GM23248 (cell line): ENCODE data around the gene EXOSC3. TPM values are rescaled to one million over a fixed set of nuclear protein-coding genes. Genes with fewer than 3 reads are reported as not detected.
"Not testable (repeated sequence)": the region's sequence is repeated elsewhere in the genome, so short reads cannot be mapped to it uniquely, and the experiment has no call there.

Source experiments
- DNase-seq: peaks from one replicate; pipeline ENCODE4 v3.0.0-alpha.2; 2015
- H2AFZ ChIP-seq: fragments of 200-600 bp; sonication (generic); 2 replicates; pipeline ENCODE4 v1.6.1; 2016; ENCODE audit warnings: antibody characterized with exemption
- H3F3A ChIP-seq: fragments of 200-600 bp; sonication (generic); 2 replicates; pipeline ENCODE4 v1.6.1; 2016; ENCODE audit warnings: mild to moderate bottlenecking, antibody characterized with exemption, mixed run types; ENCODE audit not compliant: insufficient read depth
- H3K27ac ChIP-seq: fragments of 200-600 bp; sonication (generic); 2 replicates; pipeline ENCODE4 v1.5.1; 2016; ENCODE audit warnings: mild to moderate bottlenecking
- H3K27me3 ChIP-seq: fragments of 200-600 bp; sonication (generic); replicated peaks from 2 replicates; pipeline ENCODE4 v1.6.1; 2016; ENCODE audit warnings: mild to moderate bottlenecking; ENCODE audit not compliant: insufficient read depth
- H3K36me3 ChIP-seq: fragments of 200-600 bp; sonication (generic); 2 replicates; pipeline ENCODE4 v1.6.1; 2016; ENCODE audit warnings: low read depth, mild to moderate bottlenecking
- H3K4me1 ChIP-seq: fragments of 200-600 bp; sonication (generic); 2 replicates; pipeline ENCODE4 v1.6.1; 2016; ENCODE audit warnings: mild to moderate bottlenecking; ENCODE audit not compliant: insufficient read depth
- H3K4me2 ChIP-seq: fragments of 200-600 bp; sonication (generic); one replicate; pipeline ENCODE4 v1.6.1; 2016; ENCODE audit warnings: mild to moderate bottlenecking; ENCODE audit not compliant: unreplicated experiment
- H3K4me3 ChIP-seq: fragments of 200-600 bp; sonication (generic); 2 replicates; pipeline ENCODE4 v1.5.1; 2016; ENCODE audit warnings: mild to moderate bottlenecking
- H3K79me2 ChIP-seq: fragments of 200-600 bp; sonication (generic); 2 replicates; pipeline ENCODE4 v1.6.1; 2016; ENCODE audit warnings: mild to moderate bottlenecking; ENCODE audit not compliant: insufficient read depth
- H3K9ac ChIP-seq: fragments of 200-600 bp; sonication (generic); 2 replicates; pipeline ENCODE4 v1.6.1; 2016; ENCODE audit warnings: mild to moderate bottlenecking
- H3K9me2 ChIP-seq: fragments of 200-600 bp; sonication (generic); 2 replicates; pipeline ENCODE4 v1.6.1; 2016; ENCODE audit warnings: mixed run types, mild to moderate bottlenecking, moderate library complexity; ENCODE audit not compliant: insufficient read depth
- H3K9me3 ChIP-seq: fragments of 200-600 bp; sonication (generic); one replicate; pipeline ENCODE4 v1.6.1; 2017; ENCODE audit warnings: low read depth
- H4K20me1 ChIP-seq: fragments of 200-600 bp; sonication (generic); 2 replicates; pipeline ENCODE4 v1.6.0; 2016; ENCODE audit not compliant: insufficient read depth
- EZH2 ChIP-seq: fragments of 200-600 bp; sonication (generic); IDR thresholded peaks from 2 replicates; pipeline ENCODE4 v1.6.1; 2018; ENCODE audit warnings: antibody characterized with exemption, mild to moderate bottlenecking; ENCODE audit not compliant: insufficient read depth, poor library complexity, severe bottlenecking
- EZH2phosphoT487 ChIP-seq: fragments of 200-600 bp; sonication (generic); IDR thresholded peaks from 2 replicates; pipeline ENCODE4 v1.6.1; 2018; ENCODE audit warnings: antibody characterized with exemption, moderate library complexity, mild to moderate bottlenecking, low read depth; ENCODE audit not compliant: insufficient read depth
- WGBS, 2 experiments: methylation state at CpG; one replicate each; pipeline ENCODE4 v1.1.6; 2015 to 2017; ENCODE audit warnings: low lambda C conversion rate in 2 of 2, low coverage in 1 of 2; ENCODE audit errors: missing lambda C conversion rate in 2 of 2; 5-methylcytosine and 5-hydroxymethylcytosine counted together
- in situ Hi-C: fragments of 300-500 bp; cut with MboI; formaldehyde crosslinking; loops from 2 replicates; pipeline ENCODE4 v1.15.0; 2020
- polyA plus RNA-seq: library from polyadenylated mRNA; unstranded; fragments of >200 nt; fragmentation: Nextera tagmentation; extraction: Ambion mirVana; gene quantifications from 2 replicates; pipeline ENCODE4 v1.2.1, GENCODE V29; 2016
- total RNA-seq: library from RNA; depleted of rRNA; stranded (reverse); fragments of >200 nt; shearing (Covaris generic); gene quantifications from 2 replicates; pipeline ENCODE4 v1.2.3, GENCODE V29; 2014; rRNA removed

EXOSC3 gene
- total RNA-seq, result 30.1 and 38.8 TPM in 2 replicates
- 59.0 and 61.5 TPM in 2 replicates for polyA plus RNA-seq

DNA sequence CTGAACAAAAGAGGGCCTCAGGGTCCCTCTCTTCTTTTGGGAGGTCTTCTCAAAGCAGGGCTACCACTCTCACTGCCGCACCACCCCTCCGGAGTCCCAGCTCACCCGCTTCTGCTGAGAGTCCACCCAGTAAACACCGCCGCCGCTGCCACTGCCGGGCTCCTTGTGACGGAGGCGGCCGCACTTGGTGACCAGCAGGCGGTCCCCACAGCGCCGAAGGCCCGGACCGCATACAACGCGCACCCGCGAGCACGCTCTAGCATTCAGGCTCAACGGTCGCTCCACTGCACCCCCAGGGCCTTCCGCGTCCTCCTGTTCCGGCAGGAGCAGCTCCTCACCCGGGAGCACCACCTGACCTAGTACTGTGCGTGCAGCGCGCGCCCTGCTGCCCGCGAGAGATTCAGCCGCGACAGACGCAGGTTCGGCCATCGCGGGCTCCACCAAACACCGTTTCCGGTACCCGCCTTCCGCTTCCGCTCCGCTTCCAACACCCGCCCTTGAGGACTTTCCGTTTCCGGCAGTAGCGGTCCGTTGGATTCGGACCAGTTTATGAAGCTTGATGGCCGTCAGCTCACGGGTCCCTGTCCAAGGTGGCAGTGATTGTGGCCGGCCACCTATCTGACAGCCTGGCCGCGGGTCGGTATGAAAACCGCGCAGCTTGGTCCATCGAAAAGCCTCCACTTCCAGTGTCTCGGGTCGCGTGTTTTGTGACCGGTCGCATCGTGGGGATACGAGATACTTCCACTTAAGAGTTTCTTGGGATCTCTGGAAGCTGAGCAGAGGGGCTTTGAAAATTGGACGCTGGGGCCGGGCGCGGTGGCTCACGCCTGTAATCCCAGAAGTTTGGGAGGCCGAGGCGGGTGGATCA, at the start of gene EXOSC3:
TSS of gene EXOSC3 (minus strand) at position 449 of the 868 bp plus-strand sequence. CDS start at position 429, 20 bp downstream.
- peaks cover 1% of the 10 kb centered on the region; the same call in 1 of the 2 replicates for H3F3A ChIP-seq
- peaks cover 59% of the 10 kb centered on the region for H3K79me2 ChIP-seq
- in situ Hi-C loops, result no loop called here
- 1 to 2% methylated on average over 65 to 73 of the region's 73 CpGs for WGBS, 2 experiments
- H3K27me3 ChIP-seq, result no peaks in the 10 kb centered on the region
- peak; percentile 99 for DNase-seq
- H3K9ac ChIP-seq, result peak within 1 kb of the TSS; percentile 94
- peak within 1 kb of the TSS; percentile 71 for H3K27ac ChIP-seq
- peaks cover 26% of the 10 kb centered on the region for H3K36me3 ChIP-seq
- no peaks in the 10 kb centered on the region for H4K20me1 ChIP-seq
- H3K9me2 ChIP-seq, result no peaks in the 10 kb centered on the region
- H3K4me2 ChIP-seq, result peak within 1 kb of the TSS; percentile 100
- no peak for TF ChIP-seq EZH2phosphoT487
- no peak for TF ChIP-seq EZH2
- peaks cover 11% of the 10 kb centered on the region for H3K4me1 ChIP-seq
- H3K9me3 ChIP-seq, result no peaks in the 10 kb centered on the region
- H2AFZ ChIP-seq, result peak within 1 kb of the TSS; percentile 99
- H3K4me3 ChIP-seq, result peak within 1 kb of the TSS; percentile 99

DNA sequence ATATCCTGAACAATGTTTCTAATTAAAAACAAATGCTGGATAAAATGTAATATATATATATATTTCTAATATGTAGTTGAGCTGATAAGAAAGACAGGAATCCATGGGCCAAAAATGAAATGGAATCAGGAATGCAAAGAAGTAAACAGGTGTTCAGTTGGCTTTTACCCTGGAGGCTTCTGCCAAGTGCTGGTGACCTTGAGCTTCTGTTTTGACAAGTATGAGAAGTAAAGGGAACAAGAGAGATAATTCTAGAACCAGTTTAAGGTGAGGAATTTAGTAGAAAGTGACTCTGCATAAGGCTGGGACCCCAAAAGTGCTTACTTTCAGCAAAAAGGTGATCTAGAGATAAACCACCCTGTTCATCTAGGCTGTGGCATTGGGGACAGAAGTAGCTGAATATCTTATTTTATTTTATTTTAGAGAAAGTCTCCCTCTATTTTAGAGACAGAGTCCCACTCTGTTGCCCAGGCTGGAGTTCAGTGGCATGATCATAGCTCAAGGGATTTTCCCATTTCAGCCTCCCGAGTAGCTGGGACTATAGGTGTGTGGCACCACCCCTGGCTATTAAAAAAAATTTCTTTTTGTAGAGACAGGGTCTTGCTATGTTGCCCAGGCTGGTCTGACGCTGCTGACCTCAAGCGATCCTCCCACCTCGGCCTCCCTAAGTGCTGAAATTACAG, 42.8 kb upstream of the EXOSC3 start:
- no peaks in the 10 kb centered on the region for H3F3A ChIP-seq
- no peaks in the 10 kb centered on the region for H4K20me1 ChIP-seq
- peaks cover 76% of the 10 kb centered on the region for H3K79me2 ChIP-seq
- H2AFZ ChIP-seq, result no peak overlapping the region
- TF ChIP-seq EZH2phosphoT487 (no peak), EZH2 (no peak)
- H3K4me3 ChIP-seq, result no peak overlapping the region
- in situ Hi-C loops, result no loop called here
- no peak for DNase-seq
- no peaks in the 10 kb centered on the region for H3K9me2 ChIP-seq
- peaks cover 29% of the 10 kb centered on the region; the same call in 1 of the 2 replicates for H3K36me3 ChIP-seq
- no peaks in the 10 kb centered on the region for H3K9me3 ChIP-seq
- no peak overlapping the region for H3K9ac ChIP-seq
- H3K27ac ChIP-seq, result no peak overlapping the region
- WGBS, 2 experiments, result 99 to 100% methylated on average over 4 of the region's 4 CpGs
- no peak overlapping the region for H3K4me2 ChIP-seq
- no peaks in the 10 kb centered on the region for H3K27me3 ChIP-seq
- H3K4me1 ChIP-seq, result no peaks in the 10 kb centered on the region

DNA sequence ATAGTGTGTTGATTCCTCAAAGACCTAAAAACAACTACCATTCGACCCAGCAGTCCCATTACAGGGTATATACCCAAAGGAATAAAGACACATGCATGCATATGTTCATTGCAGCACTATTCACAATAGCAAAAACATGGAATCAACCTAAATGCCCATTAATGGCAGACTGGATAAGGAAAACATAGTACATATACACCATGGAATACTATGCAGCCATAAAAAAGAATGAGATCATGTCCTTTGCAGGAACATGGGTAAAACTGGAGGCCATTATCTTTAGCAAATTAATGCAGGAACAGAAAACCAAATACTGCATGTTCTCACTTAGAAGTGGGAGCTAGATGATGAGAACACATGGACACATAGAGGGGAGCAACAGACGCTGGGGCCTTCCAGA, 40.3 kb upstream of the EXOSC3 start:
- H3K27me3 ChIP-seq, H4K20me1 ChIP-seq, in situ Hi-C loops: not testable (repeated sequence)

DNA sequence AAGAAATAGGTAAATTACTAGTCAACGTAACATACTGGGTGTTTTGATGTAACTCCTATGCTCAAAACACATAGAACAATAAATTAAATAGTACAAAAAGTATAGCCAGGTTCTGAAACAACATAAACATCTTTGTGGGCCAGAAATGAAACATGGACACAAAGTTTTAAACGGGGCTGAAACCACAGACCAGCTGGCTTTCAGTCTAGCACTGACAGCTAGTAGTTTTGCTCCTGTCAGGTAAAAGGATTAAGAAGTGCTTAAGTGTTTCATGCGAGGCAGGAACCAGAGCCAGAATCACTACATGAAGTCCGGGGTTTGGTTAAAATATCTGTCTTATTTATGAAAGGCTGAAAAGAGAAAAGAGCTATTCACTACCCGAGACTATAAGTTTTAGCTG, 35.3 kb upstream of the EXOSC3 start:
- no peak for TF ChIP-seq EZH2phosphoT487
- no peak for TF ChIP-seq EZH2
- Histone ChIP-seq H2AFZ (no peak overlapping the region), H4K20me1 (no peaks in the 10 kb centered on the region), H3K9ac (no peak overlapping the region), H3K27ac (no peak overlapping the region), H3F3A (no peaks in the 10 kb centered on the region), H3K4me1 (no peaks in the 10 kb centered on the region), H3K27me3 (no peaks in the 10 kb centered on the region), H3K9me2 (no peaks in the 10 kb centered on the region), H3K9me3 (no peaks in the 10 kb centered on the region), H3K79me2 (peaks cover 92% of the 10 kb centered on the region), H3K4me3 (no peak overlapping the region), H3K4me2 (no peak overlapping the region), H3K36me3 (peaks cover 27% of the 10 kb centered on the region)
- in situ Hi-C loops, result no loop called here
- WGBS, 2 experiments, result 98% methylated on average over 5 of the region's 5 CpGs
- no peak for DNase-seq

More for the DNA sequence above, 40.3 kb upstream of the EXOSC3 start:
- H3K9ac ChIP-seq, H3K4me1 ChIP-seq, DNase-seq, H3K27ac ChIP-seq, H3K9me3 ChIP-seq, H3K4me3 ChIP-seq, H3K4me2 ChIP-seq, H3F3A ChIP-seq, H3K9me2 ChIP-seq, H2AFZ ChIP-seq: not testable (repeated sequence)
- peaks cover 81% of the 10 kb centered on the region for H3K79me2 ChIP-seq
- peaks cover 38% of the 10 kb centered on the region for H3K36me3 ChIP-seq
- 95 to 100% methylated on average over 2 of the region's 2 CpGs for WGBS, 2 experiments
